ENCODE measurements around the gene HSPD1. TPM values are rescaled to one million over a fixed set of nuclear protein-coding genes. Genes with fewer than 3 reads are reported as not detected.

The HSPD1 gene
- total RNA-seq, 1 experiment from 2014 or later, result 877 TPM

DNA sequence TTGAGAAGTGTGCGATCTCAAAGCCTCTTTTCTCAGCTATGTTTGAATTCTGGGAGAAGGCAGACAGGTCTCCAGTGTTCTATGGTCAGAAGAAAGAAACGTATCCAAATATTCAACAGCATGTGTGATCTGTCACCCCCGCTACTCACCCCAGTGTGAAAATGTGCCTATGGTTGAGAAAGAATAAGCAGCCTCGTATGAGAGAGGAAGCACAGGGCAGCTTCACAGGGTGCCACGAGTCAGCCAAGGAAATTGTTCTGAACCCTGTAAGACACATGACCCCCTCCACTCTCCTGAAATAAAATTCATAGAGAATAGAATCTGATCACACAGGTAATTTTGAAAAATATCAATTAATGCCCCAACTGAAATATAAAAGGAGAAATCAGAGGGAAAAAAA is 56.8 kb downstream of the HSPD1 start:
- Mint-ChIP-seq H3K36me3 (ENCODE audit: insufficient read depth, unreplicated experiment) (no peaks in the 10 kb centered on the region), H3K4me3 (ENCODE audit: unreplicated experiment) (no peak overlapping the region), H3K27ac (ENCODE audit: unreplicated experiment) (no peak overlapping the region), H3K27me3 (ENCODE audit: insufficient read depth, unreplicated experiment) (no peaks in the 10 kb centered on the region), H3K4me1 (ENCODE audit: low read depth, unreplicated experiment) (no peaks in the 10 kb centered on the region), H3K9me3 (ENCODE audit: unreplicated experiment) (no peaks in the 10 kb centered on the region)
- no peaks in the 10 kb centered on the region for H3K27me3 ChIP-seq (replicated peaks; ENCODE audit: control insufficient read depth, insufficient read depth, low read length)
- intact Hi-C loops (cut with micrococcal nuclease; ENCODE audit: unreplicated experiment), result no loop called here
- POLR2A ChIA-PET, result no interaction called here
- no peaks in the 10 kb centered on the region for H3K36me3 ChIP-seq (ENCODE audit: control insufficient read depth, insufficient read depth, low read length)
- H3K4me1 ChIP-seq, result no peaks in the 10 kb centered on the region
- no peak overlapping the region for H3K4me3 ChIP-seq (ENCODE audit: low read depth, low read length)
- no peak for DNase-seq
- no TSS peak for BruUV-seq (replicated peaks)
- CTCF ChIA-PET, result no interaction called here
- H3K9me3 ChIP-seq, result no peaks in the 10 kb centered on the region
- TF ChIP-seq, protein P1, sequence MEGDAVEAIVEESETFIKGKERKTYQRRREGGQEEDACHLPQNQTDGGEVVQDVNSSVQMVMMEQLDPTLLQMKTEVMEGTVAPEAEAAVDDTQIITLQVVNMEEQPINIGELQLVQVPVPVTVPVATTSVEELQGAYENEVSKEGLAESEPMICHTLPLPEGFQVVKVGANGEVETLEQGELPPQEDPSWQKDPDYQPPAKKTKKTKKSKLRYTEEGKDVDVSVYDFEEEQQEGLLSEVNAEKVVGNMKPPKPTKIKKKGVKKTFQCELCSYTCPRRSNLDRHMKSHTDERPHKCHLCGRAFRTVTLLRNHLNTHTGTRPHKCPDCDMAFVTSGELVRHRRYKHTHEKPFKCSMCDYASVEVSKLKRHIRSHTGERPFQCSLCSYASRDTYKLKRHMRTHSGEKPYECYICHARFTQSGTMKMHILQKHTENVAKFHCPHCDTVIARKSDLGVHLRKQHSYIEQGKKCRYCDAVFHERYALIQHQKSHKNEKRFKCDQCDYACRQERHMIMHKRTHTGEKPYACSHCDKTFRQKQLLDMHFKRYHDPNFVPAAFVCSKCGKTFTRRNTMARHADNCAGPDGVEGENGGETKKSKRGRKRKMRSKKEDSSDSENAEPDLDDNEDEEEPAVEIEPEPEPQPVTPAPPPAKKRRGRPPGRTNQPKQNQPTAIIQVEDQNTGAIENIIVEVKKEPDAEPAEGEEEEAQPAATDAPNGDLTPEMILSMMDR (IDR thresholded peaks at IDR 0.05; ENCODE audit: insufficient read depth in 1 of 2, low read depth in 1 of 2, low read length in 1 of 2, severe bottlenecking in 1 of 2, unreplicated experiment in 1 of 2), result no peak

DNA sequence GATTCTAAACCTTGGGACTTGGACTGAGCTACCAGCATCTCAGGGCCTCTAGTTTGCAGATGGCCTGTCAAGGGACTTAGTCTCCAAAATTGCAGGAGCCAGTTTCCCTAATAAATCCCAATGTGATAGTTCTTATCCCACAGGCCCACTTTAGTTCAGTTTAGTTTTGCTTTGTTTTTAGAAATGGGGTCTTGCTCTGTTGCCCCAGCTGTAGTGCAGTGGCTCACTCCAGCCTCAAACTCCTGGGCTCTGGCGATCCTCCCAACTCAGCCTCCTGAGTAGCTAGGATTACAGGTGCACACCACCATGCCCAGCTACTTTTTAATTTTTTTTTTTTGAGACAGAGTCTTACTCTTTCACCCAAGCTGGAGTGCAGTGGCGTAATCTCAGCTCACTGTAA is 62.3 kb downstream of the HSPD1 start:
- ChIA-PET CTCF (no interaction called here), POLR2A (no interaction called here)
- Mint-ChIP-seq H3K4me3 (ENCODE audit: unreplicated experiment) (no peak overlapping the region), H3K27me3 (ENCODE audit: insufficient read depth, unreplicated experiment) (no peaks in the 10 kb centered on the region), H3K27ac (ENCODE audit: unreplicated experiment) (no peak overlapping the region), H3K9me3 (ENCODE audit: unreplicated experiment) (no peaks in the 10 kb centered on the region), H3K4me1 (ENCODE audit: low read depth, unreplicated experiment) (peaks cover 12% of the 10 kb centered on the region), H3K36me3 (ENCODE audit: insufficient read depth, unreplicated experiment) (peaks cover 26% of the 10 kb centered on the region)
- H3K9me3 ChIP-seq, result no peaks in the 10 kb centered on the region
- H3K27me3 ChIP-seq (replicated peaks; ENCODE audit: control insufficient read depth, insufficient read depth, low read length), result no peaks in the 10 kb centered on the region
- TF ChIP-seq, protein P1 (IDR thresholded peaks at IDR 0.05; ENCODE audit: insufficient read depth in 1 of 2, low read depth in 1 of 2, low read length in 1 of 2, severe bottlenecking in 1 of 2, unreplicated experiment in 1 of 2), result no peak
- no peak for DNase-seq
- H3K4me1 ChIP-seq, result peaks cover 6% of the 10 kb centered on the region; the same call in 1 of the 2 replicates
- BruUV-seq (replicated peaks), result no TSS peak
- no peak overlapping the region for H3K4me3 ChIP-seq (ENCODE audit: low read depth, low read length)
- intact Hi-C loops (cut with micrococcal nuclease; ENCODE audit: unreplicated experiment), result loop anchor here (5.0 kb wide), 1 partner anchor 80 kb away; the partner anchor contains the start of gene MOB4
- no peaks in the 10 kb centered on the region for H3K36me3 ChIP-seq (ENCODE audit: control insufficient read depth, insufficient read depth, low read length)

Other genes starting within 250 kb of the HSPD1 start
- gene ANKRD44, start 189.1 kb downstream of the HSPD1 start, total RNA-seq (2022), result 1.0 and 3.1 TPM in 2 replicates
- 273 and 274 TPM in 2 replicates for gene SF3B1, start 64.8 kb downstream of the HSPD1 start, total RNA-seq (2022)
- gene COQ10B, start 46.3 kb downstream of the HSPD1 start, total RNA-seq (2022), result 22.5 and 25.0 TPM in 2 replicates
- gene HSPE1, start 539 bp upstream of the HSPD1 start, total RNA-seq (2022), result 340 and 373 TPM in 2 replicates
- gene MOB4, start 16.2 kb upstream of the HSPD1 start, total RNA-seq (2022), result 27.2 and 31.1 TPM in 2 replicates
- 0.18 TPM in 1 of 2 replicates, not detected in the other for gene RFTN2, start 175.7 kb upstream of the HSPD1 start, total RNA-seq (2022)
- gene MARS2, start 205.5 kb upstream of the HSPD1 start, total RNA-seq (2022), result 12.1 and 13.1 TPM in 2 replicates

All from Caco-2 (cell line).